Measurements from ENCODE around the gene KCNF1.

Gene KCNF1

DNA sequence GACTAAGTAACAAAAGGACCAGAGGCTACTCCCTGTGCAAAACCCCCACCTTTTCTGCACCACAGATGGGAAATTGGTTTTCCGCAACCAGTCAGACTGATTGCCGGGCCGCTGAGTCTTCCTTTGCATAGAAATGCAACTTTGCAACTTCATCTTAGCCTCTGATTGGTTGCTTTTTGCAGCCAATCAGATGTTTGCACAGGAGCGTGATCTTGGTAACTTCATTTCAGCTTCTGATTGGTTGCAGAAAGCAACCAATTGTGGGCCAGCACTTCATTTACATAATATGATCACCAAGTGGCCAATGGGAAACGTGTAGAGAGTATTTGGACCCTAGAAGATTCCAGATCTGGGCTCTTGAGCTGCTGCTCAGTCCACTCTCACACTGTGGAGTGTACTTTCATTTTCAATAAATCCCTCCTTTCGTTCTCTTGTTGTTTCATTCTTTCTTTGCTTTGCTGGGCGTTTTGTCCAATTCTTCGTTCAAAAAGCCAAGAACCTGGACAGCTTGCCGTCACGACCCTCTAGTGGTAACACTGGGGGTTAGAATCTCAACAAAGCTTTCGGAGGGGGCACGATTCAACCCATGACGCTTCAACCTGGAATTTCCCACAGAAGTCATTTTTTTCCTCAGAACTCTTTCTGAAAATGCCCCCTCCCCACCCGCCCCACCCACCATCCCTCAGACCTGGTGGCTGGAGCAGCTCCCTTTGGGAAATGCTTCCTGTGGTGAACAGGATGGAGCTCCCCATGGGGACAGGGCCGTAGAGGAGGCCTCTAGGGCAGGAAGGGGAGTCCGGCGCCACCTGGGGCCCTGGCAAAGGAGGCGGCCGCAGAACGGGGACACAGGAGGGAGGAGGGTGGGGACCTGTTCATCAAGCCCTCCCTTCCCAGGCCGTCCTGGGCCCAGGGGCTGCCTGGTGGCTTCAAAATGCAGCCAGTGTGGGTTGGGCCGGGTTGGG is 31.8 kb upstream of the KCNF1 start:
- no peak for DNase-seq (ENCODE audit: low read depth)

DNA sequence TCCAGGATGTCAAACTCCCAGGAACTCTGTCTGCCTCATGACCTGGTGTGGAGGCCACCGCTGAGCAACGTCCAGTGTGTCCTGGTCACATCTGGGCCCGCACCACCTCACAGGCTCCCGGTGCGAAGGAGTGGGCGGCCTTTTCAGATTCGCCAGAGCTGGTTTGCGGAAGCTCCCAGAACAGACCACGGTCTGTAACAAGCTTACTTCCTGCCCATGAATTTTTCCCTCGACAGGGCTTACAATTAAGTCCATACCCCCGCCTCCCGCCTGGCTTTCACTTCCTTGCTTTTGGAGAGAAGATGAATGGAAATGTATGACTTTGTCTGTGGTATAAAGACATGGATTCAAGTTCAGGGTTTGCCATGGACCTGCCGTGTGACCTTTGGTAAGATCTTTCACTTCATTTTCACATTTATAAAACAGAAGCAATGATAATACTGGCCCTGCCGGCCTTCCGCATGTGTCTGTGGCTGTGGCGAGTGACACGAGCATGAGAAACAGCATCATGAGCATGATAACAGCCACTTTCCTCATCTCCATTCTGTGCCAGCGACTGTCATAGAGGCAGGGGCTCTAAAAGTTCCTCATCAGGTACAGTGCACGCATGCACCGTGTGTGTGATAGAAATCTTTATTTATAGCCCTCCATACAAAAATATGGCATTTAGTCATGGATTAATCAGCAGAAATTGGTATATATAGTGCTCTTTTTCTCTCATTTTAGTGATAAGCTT is 31.0 kb upstream of the KCNF1 start:
- no peak for DNase-seq (ENCODE audit: low read depth)

DNA sequence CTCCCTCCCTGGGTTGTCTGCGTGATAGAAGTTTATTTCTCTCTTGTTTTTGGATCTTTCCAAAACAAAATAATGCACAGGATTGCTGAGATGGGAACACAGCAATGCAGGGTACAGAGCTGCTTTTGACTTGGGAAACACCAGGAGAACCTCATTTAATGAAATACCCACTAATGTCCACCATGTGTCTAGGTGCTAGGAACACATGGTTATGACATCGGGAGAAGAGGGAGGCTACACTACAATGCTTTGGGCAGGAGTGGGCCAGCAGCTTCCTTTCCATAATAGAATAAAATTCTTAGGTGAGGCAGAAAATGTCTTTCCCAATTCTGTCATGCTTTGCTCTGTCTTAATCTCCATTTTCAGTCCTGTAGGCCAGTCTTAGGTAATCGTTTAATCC is 29.2 kb upstream of the KCNF1 start:
- no peak for DNase-seq (ENCODE audit: low read depth)

DNA sequence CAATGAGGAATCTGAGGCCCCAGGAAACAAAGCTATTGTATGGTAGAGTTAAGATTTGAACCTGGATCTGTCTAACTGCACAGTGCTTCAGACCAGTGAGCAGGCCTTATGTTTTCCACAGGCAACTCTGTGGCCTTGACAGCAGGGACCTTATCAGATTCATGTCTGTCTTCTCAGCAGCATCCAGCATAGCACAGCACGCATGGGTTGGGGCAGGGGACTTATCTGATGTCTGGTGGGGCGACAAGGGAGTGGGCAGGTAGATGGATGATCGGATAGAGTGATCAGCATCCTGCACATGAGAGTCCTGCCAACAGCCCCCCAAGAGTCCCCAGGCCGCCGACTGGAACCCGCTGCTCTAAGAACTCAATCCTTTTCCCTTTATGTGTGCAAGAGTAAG is 28.7 kb upstream of the KCNF1 start:
- DNase-seq (ENCODE audit: low read depth) = no peak

DNA sequence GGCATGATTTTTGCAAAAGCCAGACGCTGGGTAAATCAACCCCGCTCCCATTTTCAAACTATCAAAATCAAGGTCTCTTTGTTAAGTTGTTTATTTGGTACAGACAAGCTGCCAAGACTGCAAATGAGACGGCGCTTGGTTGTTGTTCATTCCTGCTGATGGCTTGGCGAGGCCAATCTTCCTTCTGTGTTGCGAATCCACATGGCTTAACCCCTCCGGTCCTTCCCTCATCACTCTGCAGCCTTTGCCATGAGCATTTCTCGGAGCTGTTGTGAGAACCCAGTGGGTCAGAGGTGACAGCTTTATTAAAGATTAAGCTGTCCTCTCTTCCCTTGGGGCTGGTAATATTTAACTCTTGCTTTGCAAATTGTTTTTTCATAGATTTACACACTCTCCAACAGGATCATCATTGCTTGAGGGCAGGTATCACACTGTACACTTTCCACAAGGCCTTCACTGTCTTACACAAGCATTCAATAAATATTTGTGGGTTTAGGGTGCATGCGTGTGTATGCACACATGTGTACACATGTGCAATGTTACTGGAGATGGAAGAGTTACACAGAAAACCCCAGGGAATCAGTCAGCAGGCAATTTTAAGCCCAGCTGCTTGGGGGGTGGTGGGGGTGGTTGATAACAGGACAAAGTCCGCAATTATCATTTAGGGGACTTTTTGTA is 27.8 kb upstream of the KCNF1 start:
- DNase-seq (ENCODE audit: low read depth) = no peak

DNA sequence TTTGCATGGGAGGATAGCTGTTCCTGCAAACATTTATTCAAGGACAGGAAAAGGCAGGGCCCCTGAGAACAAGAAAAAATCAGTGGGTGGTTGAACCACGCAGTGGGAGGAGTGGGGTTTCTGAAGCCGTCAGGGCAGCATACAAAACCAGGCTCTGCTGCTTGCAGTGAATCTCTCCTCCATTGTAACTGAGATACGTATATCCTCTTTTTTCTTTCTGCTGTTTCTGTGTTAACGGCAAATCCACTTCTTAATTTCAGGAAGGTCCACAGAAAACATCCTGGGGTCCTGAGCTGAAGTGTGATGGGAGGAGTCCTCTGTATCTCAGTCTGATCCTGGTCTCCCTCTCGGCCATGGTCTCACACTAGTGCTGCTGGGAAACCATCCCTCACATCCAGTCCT is 27.2 kb upstream of the KCNF1 start:
- DNase-seq (ENCODE audit: low read depth) = no peak

DNA sequence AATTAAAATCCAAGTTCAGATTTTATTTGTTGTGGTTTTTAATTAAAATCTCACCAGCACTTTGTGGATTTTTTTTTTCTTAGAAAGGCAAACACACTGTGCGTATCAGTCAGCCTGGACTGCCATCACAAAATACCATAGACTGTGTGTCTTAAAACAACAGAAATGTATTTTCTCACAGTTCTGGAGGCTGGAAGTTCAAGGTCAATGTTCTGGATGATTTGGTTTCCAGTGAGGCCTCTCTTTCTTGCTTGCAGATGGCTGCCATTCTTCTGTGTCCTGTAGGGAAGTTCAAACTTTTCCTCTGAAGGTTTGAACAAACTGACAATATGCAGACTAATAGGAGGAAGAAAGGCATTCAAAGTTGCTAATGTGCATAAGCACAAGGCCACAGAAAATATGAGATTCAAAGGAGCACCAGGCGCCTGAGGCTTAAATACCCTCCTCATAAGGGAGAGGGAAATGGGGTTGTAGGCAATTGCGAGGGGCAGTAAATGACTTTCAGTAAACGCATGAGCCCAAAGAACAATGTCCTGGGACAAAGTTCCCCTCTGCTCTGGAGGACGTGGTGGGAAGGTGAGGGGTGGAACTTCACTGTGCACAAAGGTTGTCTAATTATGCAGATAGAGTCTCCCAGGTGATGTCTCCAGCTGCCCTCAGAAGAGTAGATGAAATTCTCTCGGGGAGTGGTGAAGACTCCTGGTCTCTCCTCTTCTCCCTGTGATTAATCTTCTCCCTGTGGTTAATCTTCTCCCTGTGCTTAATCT is 26.5 kb upstream of the KCNF1 start:
- DNase-seq (ENCODE audit: low read depth) = no peak

DNA sequence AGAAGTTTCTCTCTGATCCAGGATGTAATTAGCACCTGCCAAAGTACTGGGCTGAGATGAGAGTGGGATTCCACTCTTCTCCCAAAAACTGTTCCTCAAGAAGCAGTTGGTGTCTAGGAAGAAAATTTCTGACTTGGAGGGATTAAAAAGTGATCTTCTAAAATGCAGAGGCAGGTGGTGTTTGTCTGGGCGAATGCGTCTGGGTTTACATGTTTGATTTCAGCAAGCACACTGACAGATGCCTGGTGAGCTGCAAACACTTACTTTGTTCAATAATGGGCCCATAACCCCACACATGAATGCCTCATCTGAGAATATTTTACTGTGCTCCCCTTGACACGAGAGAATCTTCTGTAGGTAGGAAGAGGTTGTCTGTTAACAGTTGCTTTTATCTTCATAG is 24.3 kb upstream of the KCNF1 start:
- DNase-seq (ENCODE audit: low read depth) = no peak

DNA sequence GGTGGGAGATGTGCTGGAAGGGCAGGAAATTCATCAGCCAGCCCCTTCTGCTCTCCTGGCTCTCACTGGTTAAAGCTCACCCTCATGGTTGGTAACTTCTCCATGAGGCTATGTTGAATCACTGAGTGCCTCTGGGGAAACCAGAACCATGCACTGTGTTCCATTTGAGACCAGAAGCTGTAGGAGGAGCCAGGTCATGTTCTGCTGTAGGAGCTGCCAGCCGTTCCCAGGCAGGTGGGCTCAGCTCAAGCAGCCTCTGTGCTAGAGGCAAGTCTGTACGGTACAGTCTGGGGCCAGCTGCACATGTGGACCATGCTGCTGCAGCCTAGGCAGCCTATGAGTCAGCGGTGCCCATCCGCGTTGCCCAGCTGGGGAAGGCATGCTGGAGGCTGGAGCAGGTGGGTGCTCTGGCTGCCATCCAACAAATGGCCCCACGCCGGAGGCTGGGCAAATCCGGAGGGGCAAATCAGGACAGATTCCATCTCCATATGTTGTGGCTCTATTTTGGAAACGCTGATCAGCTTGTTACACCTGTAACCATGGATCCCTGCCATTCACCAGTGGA is 22.0 kb upstream of the KCNF1 start:
- DNase-seq (ENCODE audit: low read depth) = no peak

DNA sequence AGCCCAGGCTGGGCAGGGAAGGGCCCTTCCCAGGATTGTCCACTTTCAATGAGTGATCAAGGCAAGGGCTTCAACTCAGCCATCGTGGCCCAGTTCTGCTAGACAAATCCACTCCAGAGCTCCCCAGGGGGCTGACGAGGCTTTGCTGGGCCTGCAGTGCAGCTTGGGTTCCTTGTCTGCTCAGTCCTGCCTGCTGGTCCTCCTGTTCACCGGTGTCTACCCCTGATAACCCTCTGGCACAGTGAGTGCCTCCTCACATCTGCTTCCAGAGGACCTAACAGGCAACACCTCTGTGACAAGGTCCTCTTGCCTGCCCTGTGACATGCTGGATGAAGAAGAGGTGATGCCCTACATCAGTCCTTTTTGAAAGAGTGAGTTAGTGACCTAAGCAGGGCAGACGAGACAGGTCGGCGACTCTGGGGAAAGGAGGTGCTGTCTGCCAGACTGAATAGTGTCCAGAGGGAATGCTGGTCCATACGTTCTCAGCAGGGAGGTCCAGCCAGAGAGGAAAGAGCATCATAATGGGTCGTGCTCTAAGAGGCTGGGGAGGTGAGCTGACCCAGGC is 20.9 kb upstream of the KCNF1 start:
- DNase-seq (ENCODE audit: low read depth) = no peak

DNA sequence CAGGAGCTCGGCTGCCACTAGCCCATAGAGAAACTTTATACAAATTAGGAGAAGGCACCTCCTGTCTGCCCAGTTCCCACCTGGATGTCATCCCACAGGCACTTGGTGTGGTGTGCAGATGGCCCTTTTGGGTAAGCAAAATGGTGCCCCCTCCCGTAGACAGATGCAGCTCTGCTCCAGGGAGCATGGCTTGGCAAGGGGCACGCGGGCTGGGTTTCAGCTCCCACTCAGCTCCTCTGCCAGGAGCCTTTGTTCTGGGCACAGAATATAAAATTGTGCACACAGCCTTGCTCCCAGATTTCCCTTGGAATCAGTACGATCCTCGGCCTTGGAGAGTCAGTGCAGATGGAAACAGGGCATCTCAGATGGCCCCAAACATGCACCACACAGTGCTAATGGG is 20.3 kb upstream of the KCNF1 start:
- no peak for DNase-seq (ENCODE audit: low read depth)

DNA sequence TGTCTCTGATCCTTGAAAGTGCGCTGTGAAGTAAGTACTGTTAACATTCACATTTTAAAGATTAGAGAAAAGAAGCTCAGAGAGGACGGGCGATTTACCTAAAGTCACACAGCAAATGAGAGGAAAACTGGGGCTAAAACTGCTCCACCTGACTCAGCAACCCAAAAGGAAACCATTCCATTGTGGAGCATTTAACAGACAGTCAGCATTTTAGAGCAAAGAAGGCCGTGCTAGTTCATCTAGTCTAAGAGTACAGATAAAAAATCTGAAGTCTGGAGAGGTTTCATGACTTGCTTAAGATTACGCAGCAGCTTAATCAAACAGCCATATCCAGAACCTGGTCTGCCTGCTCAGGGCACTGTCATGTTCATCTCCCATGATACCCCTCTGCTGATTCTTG is 19.9 kb upstream of the KCNF1 start:
- DNase-seq (ENCODE audit: low read depth) = no peak

DNA sequence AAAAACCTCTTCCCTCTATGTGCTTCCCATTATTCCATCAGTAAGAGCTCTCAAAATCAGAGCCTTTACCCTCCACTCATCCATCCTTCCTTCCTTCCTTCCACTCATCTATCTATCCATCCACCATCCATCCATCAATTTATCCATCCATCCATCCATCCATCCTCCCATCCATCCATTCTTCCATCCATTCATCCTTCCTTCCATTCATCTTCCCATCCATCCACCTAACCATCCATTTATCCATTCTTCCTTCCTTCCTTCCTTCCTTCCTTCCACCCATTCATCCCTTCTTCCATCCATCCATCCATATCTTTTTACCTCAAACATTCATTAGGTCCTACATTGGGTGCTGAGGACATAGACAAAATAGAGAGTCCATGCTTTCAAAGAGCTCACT is 19.4 kb upstream of the KCNF1 start:
- no peak for DNase-seq (ENCODE audit: low read depth)

DNA sequence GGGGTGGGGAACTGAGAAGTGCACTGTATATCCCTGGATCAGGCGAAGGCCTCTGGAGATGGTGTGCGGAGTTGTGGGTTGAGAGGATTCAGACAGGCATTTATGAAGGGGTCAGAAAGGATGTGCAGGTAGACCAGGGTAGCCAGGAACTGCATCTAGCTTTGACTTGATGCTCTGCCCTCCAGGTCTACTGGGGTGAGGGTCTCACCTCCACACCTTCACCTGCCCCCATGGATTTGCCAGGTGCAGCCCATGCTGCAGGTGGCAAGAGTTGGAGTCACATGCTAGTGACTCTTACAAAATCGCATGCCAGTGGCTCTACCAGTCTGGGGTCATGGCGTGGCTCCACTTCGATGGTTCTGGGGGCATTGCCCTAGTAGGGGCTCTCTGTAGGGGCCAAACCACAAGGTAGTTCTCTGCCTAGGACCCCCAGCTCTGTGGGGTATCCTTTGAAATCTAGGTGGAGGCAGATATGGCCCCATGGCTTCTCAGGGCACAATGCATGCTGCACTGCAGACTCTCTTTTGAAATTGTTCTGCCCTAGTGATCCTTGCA is 18.9 kb upstream of the KCNF1 start:
- no peak for DNase-seq (ENCODE audit: low read depth)

DNA sequence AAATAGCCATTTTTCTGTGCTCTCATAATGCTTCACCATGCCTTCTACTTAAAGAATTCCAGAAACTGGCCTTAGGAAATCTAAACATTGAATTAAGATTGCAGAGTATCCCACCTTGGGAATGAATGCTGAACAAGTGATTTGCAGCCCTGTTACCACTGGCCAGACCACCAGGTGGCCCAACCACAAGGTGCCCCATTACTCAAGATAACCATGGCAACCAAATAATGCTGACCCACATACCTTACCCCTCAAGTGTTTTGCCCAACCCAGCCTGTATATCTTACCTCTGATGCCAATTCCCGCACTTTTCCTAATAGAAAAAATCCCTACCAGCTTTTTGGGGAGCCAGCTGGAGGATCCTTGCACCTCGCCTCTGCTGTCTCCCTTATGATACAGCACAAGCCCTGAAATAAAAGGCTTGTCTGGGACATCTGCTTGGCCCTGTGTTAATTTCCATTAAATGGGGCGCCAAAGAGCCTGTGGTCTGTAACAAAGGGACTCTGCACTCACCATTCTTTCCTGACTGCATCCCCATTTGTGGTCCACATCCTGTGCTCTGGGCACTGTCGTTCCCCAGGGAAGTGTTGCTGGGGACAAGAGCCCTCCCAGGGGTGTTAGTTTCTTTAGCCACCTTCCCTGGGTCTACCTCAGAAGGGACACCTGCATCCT is 17.3 kb upstream of the KCNF1 start:
- DNase-seq (ENCODE audit: low read depth) = no peak

DNA sequence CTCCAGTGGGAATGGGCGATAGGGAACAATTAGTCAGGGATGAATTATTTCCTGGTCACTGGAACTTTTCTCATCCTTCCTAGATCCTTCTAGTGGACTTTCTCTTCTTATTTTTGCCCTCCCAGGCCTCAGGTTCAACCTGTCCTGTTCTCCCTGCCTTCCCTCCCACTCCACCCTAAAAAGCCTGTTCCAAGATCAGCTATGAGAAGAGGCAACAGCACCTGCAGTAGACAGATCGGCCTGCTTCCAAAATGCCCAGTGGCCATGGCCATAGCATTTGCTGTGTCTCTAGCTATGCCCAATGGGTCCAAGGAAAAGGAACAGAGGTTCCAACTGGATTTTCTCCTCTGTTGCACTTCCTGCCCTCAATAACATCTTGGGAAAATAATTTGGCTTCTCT is 16.5 kb upstream of the KCNF1 start:
- DNase-seq (ENCODE audit: low read depth) = no peak

DNA sequence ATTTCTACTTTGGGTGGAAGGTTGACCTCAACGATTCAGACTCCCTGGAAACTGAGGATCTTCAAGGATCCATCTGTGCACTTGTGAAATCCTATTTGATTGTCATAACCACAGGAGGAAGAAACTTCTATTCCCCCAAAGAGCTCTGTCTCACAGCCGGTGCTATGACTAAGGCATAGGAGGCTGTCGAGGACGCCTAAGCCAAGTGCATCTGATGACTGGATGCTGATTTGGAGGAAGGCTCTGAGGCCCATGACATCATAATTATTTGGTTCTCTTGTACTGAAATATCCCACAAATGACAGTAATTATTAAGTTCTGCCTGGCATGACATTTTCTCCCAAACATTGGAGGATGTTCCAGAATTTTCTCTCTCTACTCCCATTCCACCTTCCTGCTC is 13.8 kb upstream of the KCNF1 start:
- DNase-seq (ENCODE audit: low read depth) = no peak

DNA sequence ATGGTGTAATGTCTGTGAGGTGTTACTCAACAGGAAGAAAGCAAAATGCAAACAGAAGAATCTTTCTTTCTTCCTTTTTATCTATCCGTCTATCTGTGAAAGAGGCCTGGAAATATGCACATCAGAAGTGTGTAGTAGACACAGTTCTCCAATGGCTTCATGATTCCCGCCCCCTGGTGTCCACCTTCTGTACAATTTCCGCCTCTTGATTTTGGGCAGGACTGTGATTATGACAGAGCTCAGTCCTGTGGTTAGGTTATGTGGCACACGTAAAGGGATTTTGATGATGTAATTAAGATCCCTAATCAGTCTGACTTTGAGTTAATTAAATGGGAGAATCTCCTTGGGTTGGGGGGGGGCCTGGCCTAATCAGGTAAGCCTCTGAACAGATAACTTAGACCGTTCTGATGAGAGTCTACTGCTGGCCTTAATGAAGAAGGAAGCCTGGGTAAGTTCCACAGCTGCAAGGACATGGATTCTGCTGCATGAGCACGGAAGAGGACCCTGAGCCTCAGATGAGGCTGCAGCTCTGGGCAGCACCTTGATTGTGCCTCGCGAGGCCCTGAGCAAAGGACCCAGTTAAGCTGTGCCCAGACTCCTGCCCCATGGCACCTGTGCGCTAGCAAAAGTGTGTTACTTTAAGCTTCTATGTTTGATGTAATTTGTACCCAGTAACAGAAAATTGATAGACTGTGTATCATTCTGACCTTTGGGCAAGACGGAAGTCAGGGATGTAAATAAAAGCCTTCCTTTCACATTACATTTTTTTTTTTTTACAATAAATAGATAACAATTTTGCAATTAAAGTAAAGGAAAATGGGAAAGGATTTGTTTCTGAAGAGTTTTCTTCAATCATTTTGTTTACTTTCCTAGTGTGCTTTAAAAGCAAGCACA is 11.3 kb upstream of the KCNF1 start:
- DNase-seq (ENCODE audit: low read depth) = no peak

DNA sequence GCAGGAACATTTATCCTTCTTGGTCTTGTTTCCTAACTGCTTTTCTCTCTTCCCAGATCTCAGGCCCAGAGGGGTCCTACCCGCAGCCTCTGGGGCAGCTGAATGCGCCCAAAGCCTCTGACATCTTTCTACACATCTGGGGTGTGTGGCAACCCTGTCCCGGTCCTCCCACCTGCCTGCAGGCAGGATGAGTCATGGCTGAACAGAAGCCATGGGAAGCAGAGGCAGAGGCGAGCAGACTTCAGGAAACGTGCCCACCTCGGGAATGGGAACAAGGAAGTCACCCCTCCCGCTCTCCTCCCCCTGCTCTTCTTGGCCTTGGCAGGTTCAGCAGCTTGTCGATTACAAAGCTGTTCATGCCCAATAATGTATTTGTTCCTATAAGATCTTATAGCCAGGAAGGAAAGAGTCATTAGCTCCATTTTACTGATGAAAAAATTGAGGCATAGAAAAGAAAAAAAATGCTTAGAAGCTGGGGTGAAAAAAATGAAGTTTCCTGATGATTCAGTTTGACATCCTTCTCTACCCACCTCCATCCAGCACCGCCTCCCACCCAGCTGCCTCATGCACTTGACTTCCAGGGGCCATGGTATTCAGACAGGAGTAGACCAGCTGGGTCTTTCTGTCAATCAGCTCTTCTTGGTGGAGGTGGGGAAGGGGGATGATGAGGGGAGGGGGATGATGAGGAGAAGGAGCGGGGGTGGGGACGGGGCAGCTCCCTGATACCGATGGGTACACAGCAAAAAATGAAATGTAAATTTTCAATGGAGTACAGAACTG is 10.4 kb upstream of the KCNF1 start:
- DNase-seq (ENCODE audit: low read depth) = no peak

All from stimulated activated CD8-positive, alpha-beta memory T cell treated with anti-CD3 and anti-CD28 coated beads, Interleukin-15, amount 100 ng/mL, for 1 hour (primary cell).